Activated CD4-positive, alpha-beta T cell treated with anti-CD3 and anti-CD28 coated beads, Interleukin-2, amount 10 ng/mL, durations not matched to agents 7 days and 5 days (primary cell): Measurements from ENCODE around the gene FBLN5. TPM values are rescaled to one million over a fixed set of nuclear protein-coding genes. Genes with fewer than 3 reads are reported as not detected.

ENCODE experiments used
- CTCF ChIA-PET: fragments of 350-600 bp; sonication (Branson Sonifier 250); formaldehyde crosslinking; loops from one replicate; lab custom pipeline; 2021; ENCODE audit warnings: antibody characterized with exemption; lab: Charles Lee
- POLR2A ChIA-PET: fragments of 350-600 bp; sonication (Branson Sonifier 250); formaldehyde crosslinking; loops from one replicate; lab custom pipeline; 2021; ENCODE audit warnings: antibody characterized with exemption; lab: Charles Lee
- DNase-seq: peaks from one replicate; pipeline ENCODE4 v3.0.0-alpha.2; 2020
- H3K27ac Mint-ChIP-seq: one replicate; pipeline ENCODE4 v1.8.0; 2021; ENCODE audit warnings: mild to moderate bottlenecking, moderate library complexity, mixed read lengths
- H3K27me3 Mint-ChIP-seq: one replicate; pipeline ENCODE4 v1.8.0; 2021; ENCODE audit warnings: mixed read lengths
- H3K36me3 Mint-ChIP-seq: one replicate; pipeline ENCODE4 v1.8.0; 2021; ENCODE audit warnings: low read depth, mixed read lengths
- H3K4me1 Mint-ChIP-seq: one replicate; pipeline ENCODE4 v1.8.0; 2021; ENCODE audit warnings: mixed read lengths
- H3K4me3 Mint-ChIP-seq: one replicate; pipeline ENCODE4 v1.8.0; 2021; ENCODE audit warnings: mild to moderate bottlenecking, moderate library complexity, mixed read lengths
- H3K9me3 Mint-ChIP-seq: one replicate; pipeline ENCODE4 v1.8.0; 2021; ENCODE audit warnings: mixed read lengths
- total RNA-seq, 2 experiments: library from RNA; stranded (reverse); gene quantifications; one replicate each; pipeline ENCODE4 v1.2.3, GENCODE V29; 2021

Gene FBLN5
- total RNA-seq, 2 experiments from 2014 or later: 3.8 to 4.1 TPM

DNA sequence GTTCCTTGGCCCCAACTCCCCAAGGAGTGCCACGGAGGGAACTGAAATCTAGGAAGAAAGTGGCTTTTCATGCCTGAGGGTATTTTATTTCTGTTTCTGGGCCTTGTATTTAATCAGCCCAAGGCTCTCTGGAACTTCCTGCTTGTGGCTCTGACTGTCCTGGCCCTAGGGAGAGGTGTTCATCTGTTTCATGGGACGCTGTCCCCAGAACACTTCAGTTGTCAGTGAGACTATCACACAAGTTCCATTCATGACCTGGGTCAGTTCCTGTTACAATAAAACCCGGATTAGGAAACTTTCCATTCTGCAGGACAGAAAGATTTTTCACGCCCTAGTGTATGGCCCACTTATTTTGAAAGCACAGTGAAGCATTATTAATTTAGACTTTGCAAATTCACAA, 61.7 kb downstream of the FBLN5 start:
- Mint-ChIP-seq H3K4me1 (peaks cover 43% of the 10 kb centered on the region), H3K4me3 (no peak overlapping the region), H3K27ac (no peak overlapping the region), H3K9me3 (no peaks in the 10 kb centered on the region), H3K27me3 (no peaks in the 10 kb centered on the region), H3K36me3 (peaks cover 2% of the 10 kb centered on the region)
- ChIA-PET CTCF (no interaction called here), POLR2A (no interaction called here)
- no peak for DNase-seq

DNA sequence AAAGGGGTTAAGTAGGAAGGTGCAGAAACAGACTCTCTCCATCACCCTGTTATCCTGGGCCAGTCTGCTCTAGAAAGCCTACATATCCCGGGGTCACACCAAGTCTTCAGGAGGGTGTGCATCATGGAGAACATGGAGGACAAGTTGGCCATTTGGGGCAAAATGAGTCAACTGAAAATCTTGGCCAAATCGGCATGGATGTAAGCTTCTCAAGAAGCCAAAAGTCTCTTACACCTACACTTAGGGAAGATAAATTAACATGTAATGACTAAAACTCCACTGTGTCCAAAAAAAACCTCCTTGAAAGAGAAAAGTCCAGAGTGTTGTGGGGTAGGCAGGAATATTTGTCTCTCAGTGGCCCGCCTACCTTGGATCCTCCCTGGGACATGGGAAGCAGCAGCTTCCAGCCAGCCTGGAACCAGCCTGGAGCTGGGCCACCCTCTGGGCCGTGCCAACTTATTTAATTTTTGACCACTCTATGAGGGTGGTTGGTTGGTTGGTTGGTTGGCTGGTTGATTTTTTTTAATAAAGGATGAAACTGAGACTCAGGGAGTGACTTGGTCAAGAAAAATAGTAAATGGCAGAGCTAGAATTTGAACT, 62.3 kb downstream of the FBLN5 start:
- Mint-ChIP-seq H3K27me3 (no peaks in the 10 kb centered on the region), H3K36me3 (peaks cover 2% of the 10 kb centered on the region), H3K4me1 (peaks cover 41% of the 10 kb centered on the region), H3K9me3 (no peaks in the 10 kb centered on the region), H3K27ac (no peak overlapping the region), H3K4me3 (no peak overlapping the region)
- ChIA-PET CTCF (interaction anchor here (1.4 kb wide), 1 partner anchor 10 kb away, joined by 4 read pairs; no protein-coding TSS in a partner anchor), POLR2A (no interaction called here)
- DNase-seq: no peak

DNA sequence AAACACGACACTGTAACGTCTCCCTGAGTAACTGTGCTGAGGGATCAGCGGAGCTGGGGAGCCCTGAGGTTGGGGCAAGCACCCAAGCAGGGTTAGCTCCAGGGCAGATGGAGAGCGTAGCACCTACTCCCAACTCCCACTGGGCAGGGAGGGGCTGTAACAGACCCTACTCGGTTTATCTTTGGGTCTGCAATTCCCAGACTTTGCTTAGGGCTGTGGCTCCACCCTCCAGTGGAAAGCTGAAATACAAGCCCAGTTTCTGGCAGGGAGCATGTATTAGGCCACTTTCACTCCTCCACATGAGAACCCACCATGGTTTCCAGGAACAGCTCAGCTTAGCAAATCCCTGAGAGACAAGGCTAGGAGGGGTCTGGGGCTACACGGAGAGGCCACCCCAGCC, 62.8 kb downstream of the FBLN5 start:
- H3K4me3 Mint-ChIP-seq: no peak overlapping the region
- H3K9me3 Mint-ChIP-seq: no peaks in the 10 kb centered on the region
- peaks cover 40% of the 10 kb centered on the region for H3K4me1 Mint-ChIP-seq
- DNase-seq: no peak
- ChIA-PET POLR2A (no interaction called here), CTCF (interaction anchor here (1.4 kb wide), 1 partner anchor 11 kb away, joined by 4 read pairs; no protein-coding TSS in a partner anchor)
- peak overlapping the region; percentile 28 for H3K27ac Mint-ChIP-seq
- no peaks in the 10 kb centered on the region for H3K27me3 Mint-ChIP-seq
- H3K36me3 Mint-ChIP-seq: peaks cover 2% of the 10 kb centered on the region

DNA sequence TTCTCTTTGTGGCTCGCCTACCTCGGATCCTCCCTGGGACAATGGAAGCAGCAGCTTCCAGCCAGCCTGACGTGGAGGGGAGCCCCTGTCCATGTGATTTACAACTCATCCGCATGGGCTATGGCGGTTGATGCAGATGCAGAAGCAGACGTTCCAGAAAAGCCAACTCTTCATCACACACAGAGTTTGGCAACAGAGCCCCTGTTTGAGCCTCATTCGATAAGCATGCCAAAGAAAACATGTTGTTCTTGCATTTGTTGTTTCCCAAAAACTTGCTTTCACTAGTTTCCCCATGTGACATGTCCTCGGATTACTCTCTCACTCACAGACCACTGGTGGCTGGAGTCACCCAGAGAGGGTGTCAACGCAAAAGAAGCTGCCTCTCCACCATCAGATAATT, 63.7 kb downstream of the FBLN5 start:
- H3K4me3 Mint-ChIP-seq: no peak overlapping the region
- peaks cover 2% of the 10 kb centered on the region for H3K9me3 Mint-ChIP-seq
- peaks cover 2% of the 10 kb centered on the region for H3K36me3 Mint-ChIP-seq
- ChIA-PET CTCF (interaction anchor here (0.6 to 1.7 kb wide), 4 partner anchors 13 to 505 kb away, joined by 3 to 5 read pairs (median 4); partner anchors contain the start of gene TC2N), POLR2A (no interaction called here)
- H3K4me1 Mint-ChIP-seq: peaks cover 32% of the 10 kb centered on the region
- H3K27ac Mint-ChIP-seq: no peak overlapping the region
- no peaks in the 10 kb centered on the region for H3K27me3 Mint-ChIP-seq
- DNase-seq: no peak

DNA sequence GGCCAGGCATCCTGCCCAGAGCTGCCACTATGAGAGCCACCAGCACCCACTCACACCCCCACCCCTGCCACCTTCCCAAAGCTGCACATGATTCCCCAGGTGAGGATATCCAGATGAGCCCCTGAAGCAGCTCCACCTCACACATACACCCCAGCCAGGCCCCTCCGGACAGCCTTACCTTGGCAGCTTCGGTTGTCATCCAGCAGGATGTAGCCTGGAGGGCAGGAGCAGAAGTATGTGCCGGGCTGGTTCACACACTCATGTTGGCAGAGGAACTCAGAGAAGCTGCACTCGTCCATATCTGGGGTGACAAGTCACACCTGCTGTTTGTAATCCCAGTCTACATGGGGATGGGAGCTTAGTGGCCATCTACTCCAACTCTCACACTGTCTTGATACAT, 64.7 kb downstream of the FBLN5 start:
- no peaks in the 10 kb centered on the region for H3K27me3 Mint-ChIP-seq
- H3K27ac Mint-ChIP-seq: no peak overlapping the region
- DNase-seq: no peak
- peaks cover 2% of the 10 kb centered on the region for H3K9me3 Mint-ChIP-seq
- H3K4me1 Mint-ChIP-seq: peaks cover 38% of the 10 kb centered on the region
- POLR2A ChIA-PET: no interaction called here
- CTCF ChIA-PET: interaction anchor here (0.8 to 2.1 kb wide), 7 partner anchors 9 to 91 kb away, joined by 3 to 10 read pairs (median 3); partner anchors contain the start of gene TC2N
- peaks cover 2% of the 10 kb centered on the region for H3K36me3 Mint-ChIP-seq
- no peak overlapping the region for H3K4me3 Mint-ChIP-seq

DNA sequence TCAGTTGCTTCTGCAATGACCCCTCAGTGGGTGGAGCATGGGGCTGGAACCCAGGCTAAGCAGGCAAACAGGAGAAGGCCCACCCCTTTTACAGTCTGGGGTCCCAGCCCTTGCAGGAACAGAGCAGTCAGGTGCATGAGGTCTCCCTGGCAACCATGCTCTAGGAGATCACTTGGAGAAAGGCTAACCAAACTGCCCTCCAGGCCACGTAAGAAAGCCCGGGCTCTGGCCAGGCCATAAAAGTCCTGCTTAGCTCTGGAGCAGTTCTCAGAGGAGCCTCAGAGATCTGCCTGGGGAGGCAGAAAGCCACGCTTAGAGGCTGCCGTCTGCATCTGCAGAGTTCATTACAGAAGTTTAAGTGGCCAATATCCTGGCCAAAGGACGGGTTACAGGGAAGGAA, 65.1 kb downstream of the FBLN5 start:
- peaks cover 2% of the 10 kb centered on the region for H3K36me3 Mint-ChIP-seq
- H3K4me1 Mint-ChIP-seq: peaks cover 42% of the 10 kb centered on the region
- POLR2A ChIA-PET: no interaction called here
- H3K27ac Mint-ChIP-seq: peak overlapping the region; percentile 38
- no peak for DNase-seq
- H3K4me3 Mint-ChIP-seq: no peak overlapping the region
- H3K9me3 Mint-ChIP-seq: peaks cover 2% of the 10 kb centered on the region
- CTCF ChIA-PET: interaction anchor here (1.2 to 2.1 kb wide), 5 partner anchors 10 to 19 kb away, joined by 3 to 10 read pairs (median 4); partner anchors contain the start of gene TC2N
- no peaks in the 10 kb centered on the region for H3K27me3 Mint-ChIP-seq

DNA sequence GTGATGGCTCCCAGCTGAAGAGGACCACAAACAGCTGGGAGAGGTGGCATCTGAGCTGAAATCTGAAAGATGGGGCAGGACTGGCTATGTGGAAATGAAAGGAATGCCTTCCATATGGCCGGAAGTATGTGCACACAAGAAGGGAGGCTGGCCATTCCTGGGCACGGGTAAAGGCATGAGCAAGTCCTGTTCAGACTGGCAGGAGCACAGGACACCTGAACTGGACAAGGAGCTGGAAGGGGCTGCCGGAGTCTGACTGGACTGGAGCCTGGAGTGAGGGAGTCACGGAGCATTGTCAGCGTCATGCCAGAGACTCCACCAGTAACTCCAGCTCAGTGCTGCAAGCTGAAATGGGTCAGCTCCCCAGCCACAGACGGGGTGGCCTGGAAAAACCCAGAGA, 68.3 kb downstream of the FBLN5 start:
- no peak overlapping the region for H3K27ac Mint-ChIP-seq

DNA sequence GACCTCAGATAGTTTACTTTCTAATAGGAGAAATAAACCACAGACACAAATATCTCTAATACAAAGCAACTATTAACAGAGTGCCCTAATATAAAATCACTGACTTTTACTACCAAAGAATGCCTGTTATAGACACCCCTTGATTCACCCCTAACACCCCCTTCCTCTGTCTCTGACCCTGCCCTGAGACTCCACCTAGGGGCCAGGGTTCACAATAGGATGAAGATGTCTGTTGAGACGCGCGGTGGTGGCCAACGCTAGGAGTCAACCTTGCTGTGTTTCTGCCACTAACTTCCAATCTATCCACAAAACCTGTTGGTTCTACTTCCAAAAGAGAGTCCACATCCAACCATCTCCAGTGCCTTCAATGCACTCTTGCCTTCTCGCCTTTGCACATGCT, 69.2 kb downstream of the FBLN5 start:
- Mint-ChIP-seq H3K27me3 (no peaks in the 10 kb centered on the region), H3K27ac (no peak overlapping the region), H3K4me1 (peaks cover 69% of the 10 kb centered on the region), H3K9me3 (peaks cover 2% of the 10 kb centered on the region), H3K4me3 (no peak overlapping the region), H3K36me3 (peaks cover 4% of the 10 kb centered on the region)
- ChIA-PET POLR2A (no interaction called here), CTCF (no interaction called here)
- DNase-seq: no peak

More for the DNA sequence above, 68.3 kb downstream of the FBLN5 start:
- H3K4me1 Mint-ChIP-seq: peaks cover 61% of the 10 kb centered on the region
- peaks cover 2% of the 10 kb centered on the region for H3K9me3 Mint-ChIP-seq
- DNase-seq: no peak
- CTCF ChIA-PET: interaction anchor here (0.8 kb wide), 1 partner anchor 9 kb away, joined by 3 read pairs; no protein-coding TSS in a partner anchor
- POLR2A ChIA-PET: no interaction called here
- no peaks in the 10 kb centered on the region for H3K27me3 Mint-ChIP-seq
- no peak overlapping the region for H3K4me3 Mint-ChIP-seq
- H3K36me3 Mint-ChIP-seq: peaks cover 4% of the 10 kb centered on the region

DNA sequence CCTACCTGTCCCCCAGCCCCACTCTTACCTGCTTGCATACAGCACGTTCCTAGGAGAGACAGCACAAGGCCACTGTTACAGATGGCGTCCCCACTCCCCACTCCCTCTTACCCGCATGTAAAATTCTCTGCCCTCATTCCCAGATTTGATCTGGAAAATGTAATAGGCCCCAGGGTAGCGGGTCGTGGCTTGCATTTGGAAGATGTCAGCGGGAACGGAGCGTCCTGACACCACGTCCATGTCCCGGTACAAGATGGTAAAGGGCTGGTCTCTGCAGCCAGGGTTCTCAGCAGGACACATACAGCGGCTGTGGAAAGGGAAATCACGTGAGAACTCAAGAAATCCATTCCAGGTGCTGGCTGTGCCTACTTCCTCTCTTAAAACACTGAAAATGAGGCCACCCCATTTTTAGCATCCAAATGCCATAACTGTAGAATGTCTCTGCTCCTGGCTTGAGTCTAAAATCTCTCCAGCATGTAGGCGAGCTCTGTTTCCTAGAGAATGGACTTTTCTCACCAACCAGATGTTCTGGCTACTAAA, 70.0 kb downstream of the FBLN5 start:
- Mint-ChIP-seq H3K27ac (no peak overlapping the region), H3K27me3 (no peaks in the 10 kb centered on the region), H3K9me3 (peaks cover 2% of the 10 kb centered on the region), H3K36me3 (peaks cover 4% of the 10 kb centered on the region), H3K4me3 (no peak overlapping the region), H3K4me1 (peaks cover 76% of the 10 kb centered on the region)
- POLR2A ChIA-PET: no interaction called here
- CTCF ChIA-PET: no interaction called here
- DNase-seq: no peak

DNA sequence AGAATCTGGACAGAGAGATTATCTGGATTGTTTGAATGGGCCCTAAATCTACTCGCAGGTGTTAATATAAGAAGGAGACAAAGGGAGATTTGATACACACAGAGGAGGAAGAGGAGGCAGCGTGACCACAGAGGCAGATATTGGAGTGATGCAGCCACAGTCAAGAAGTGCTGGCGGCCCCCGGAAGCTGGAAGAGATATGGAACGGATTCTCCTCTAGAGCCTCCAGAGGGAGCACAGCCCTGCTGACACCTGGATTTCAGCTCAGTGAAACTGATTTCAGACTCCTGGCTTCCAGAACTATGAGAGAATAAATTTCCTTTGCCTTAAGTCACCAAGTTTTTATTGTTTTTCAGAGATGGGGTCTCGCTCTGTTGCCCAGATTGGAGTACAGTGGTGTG, 71.0 kb downstream of the FBLN5 start:
- Mint-ChIP-seq H3K36me3 (peaks cover 4% of the 10 kb centered on the region), H3K9me3 (peaks cover 2% of the 10 kb centered on the region), H3K4me3 (no peak overlapping the region), H3K27ac (peak overlapping the region; percentile 97), H3K4me1 (peaks cover 85% of the 10 kb centered on the region), H3K27me3 (no peaks in the 10 kb centered on the region)
- ChIA-PET POLR2A (no interaction called here), CTCF (interaction anchor here (0.9 to 1.5 kb wide), 3 partner anchors 9 to 17 kb away, joined by 3 to 5 read pairs (median 4); partner anchors contain the start of gene TC2N)
- no peak for DNase-seq

DNA sequence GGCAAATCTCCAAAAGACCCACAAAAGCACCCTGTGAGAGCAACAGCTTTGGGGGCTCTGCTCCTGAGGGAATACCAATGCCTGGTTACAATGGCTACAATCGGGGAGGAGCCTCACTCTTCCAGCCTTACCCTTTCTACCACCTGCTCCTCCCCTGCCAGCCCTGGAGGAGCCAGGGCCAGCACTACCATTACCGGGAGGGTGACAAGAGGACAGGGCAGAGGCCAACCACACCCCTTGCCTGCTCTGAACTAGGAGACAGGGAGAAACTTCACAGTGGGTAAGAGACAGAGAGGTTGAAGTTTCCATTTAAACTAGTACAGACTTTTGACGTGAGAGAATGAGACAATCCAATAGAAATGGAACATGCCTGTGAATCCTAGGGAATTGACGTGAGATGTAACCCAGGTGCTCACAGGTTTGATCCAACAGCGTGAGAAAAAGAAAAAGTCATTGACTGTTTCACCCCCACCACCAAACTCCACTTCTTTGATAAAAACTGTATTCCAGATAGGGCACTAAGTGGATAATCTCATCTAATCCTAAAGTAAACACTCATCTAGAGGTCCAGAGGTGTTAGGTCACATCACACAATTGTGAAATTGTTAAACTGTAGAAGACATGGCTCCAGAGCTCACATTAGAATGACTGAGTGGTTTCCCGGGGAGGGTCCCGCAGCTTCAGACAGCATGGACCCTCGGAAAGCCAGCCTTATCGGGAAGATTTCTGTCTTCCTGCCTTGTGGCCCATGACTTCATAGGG, 71.8 kb downstream of the FBLN5 start:
- CTCF ChIA-PET: interaction anchor here (0.9 to 1.5 kb wide), 4 partner anchors 8 to 17 kb away, joined by 3 to 5 read pairs (median 4); partner anchors contain the start of gene TC2N
- POLR2A ChIA-PET: no interaction called here
- no peak overlapping the region for H3K4me3 Mint-ChIP-seq
- H3K4me1 Mint-ChIP-seq: peaks cover 84% of the 10 kb centered on the region
- H3K27me3 Mint-ChIP-seq: no peaks in the 10 kb centered on the region
- H3K9me3 Mint-ChIP-seq: peaks cover 2% of the 10 kb centered on the region
- peak overlapping the region; percentile 97 for H3K27ac Mint-ChIP-seq
- H3K36me3 Mint-ChIP-seq: peaks cover 2% of the 10 kb centered on the region
- DNase-seq: no peak

DNA sequence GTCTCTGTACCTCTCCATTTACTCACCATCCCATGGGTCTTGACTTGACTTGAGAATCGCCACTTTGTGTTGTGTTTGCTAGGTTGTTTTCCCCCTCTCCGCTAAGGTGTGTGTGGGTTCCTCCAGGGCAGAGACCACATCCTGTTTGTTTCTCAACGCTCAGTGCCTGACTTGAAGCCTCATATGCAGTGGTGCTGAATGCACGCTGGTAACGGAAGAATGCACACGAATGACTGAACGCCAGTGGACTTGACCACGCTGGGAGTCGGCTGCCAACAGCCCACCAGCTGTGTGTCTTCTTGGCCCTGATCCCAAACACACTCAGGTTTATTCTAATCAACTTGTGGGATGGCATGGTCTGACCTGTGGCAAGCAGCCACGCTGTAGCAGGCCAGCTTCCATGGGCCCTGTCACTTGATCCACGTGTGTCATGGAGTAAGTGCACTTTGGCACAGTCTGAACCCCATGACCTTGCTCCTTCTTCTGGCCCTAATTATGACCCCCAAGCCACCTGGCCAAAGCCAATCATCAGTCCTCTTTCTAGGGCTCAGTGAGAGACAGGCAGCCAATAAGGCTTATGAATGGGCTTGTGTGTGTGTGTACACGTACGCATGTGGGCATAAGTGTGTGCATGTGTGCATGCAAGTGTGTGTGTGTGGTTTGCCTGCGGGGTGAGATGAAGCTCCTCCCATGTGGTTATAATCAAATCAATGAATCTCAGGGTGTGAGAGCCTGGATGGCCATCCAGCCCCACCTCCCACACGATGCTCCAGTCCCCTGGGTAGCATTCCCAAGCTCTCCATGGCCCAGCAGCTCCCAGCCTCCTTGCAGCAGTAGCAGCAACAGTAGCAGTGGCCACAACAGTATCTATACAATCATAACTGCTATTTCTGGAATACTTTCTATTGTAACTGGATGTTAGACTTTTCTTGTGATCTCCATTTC, 73.8 kb downstream of the FBLN5 start:
- H3K4me3 Mint-ChIP-seq: peak overlapping the region; percentile 75
- H3K27me3 Mint-ChIP-seq: no peaks in the 10 kb centered on the region
- H3K9me3 Mint-ChIP-seq: no peaks in the 10 kb centered on the region
- H3K4me1 Mint-ChIP-seq: peaks cover 95% of the 10 kb centered on the region
- peaks cover 10% of the 10 kb centered on the region for H3K36me3 Mint-ChIP-seq
- ChIA-PET POLR2A (no interaction called here), CTCF (interaction anchor here (0.6 to 1.5 kb wide), 5 partner anchors 7 to 42 kb away, joined by 3 to 4 read pairs (median 3); no protein-coding TSS in a partner anchor)
- peak overlapping the region; percentile 97 for H3K27ac Mint-ChIP-seq
- DNase-seq: peak; percentile 91
